Fibroblast of lung (primary cell): ENCODE results near the gene MAGEA9B. TPM values are rescaled to one million over a fixed set of nuclear protein-coding genes. Genes with fewer than 3 reads are reported as not detected.
"Not testable (repeated sequence)": the region's sequence is repeated elsewhere in the genome, so short reads cannot be mapped to it uniquely, and the experiment has no call there.

Experiments
- DNase-seq, 2 donors: peaks; one replicate each; pipeline versions ENCODE4 v3.0.0 to v3.0.0-alpha.2; 2010; ENCODE audit warnings: low read depth in 2 of 2
- H2AFZ ChIP-seq: 2 replicates; pipeline ENCODE4 v1.5.1; 2012; ENCODE audit warnings: low read length, control low read depth, inconsistent platforms
- H3K27ac ChIP-seq: 2 replicates; pipeline ENCODE4 v1.5.1; 2011; ENCODE audit warnings: low read length, control low read depth; ENCODE audit not compliant: insufficient read depth
- H3K27me3 ChIP-seq: 2 replicates; pipeline ENCODE4 v1.5.1; 2011; ENCODE audit warnings: mild to moderate bottlenecking, low read length; ENCODE audit not compliant: control insufficient read depth, insufficient read depth
- H3K36me3 ChIP-seq: 2 replicates; pipeline ENCODE4 v1.5.1; 2011; ENCODE audit warnings: low read length; ENCODE audit not compliant: control insufficient read depth, insufficient read depth
- H3K4me1 ChIP-seq: 2 replicates; pipeline ENCODE4 v1.5.1; 2011; ENCODE audit warnings: low read length; ENCODE audit not compliant: control insufficient read depth, insufficient read depth; ENCODE audit errors: extremely low read depth
- H3K4me2 ChIP-seq: 2 replicates; pipeline ENCODE4 v1.5.1; 2011; ENCODE audit warnings: low read length, control low read depth; ENCODE audit not compliant: insufficient read depth; ENCODE audit errors: extremely low read depth
- H3K4me3 ChIP-seq, 4 experiments: fragments of 200-600 bp in 1 of 4; sonication (generic) in 1 of 4; replicated peaks in 1 of 4; 2 replicates each; pipeline ENCODE4 v1.5.1; 2011 to 2016; ENCODE audit warnings: low read length in 4 of 4, low read depth in 3 of 4, mild to moderate bottlenecking in 3 of 4, control low read depth in 2 of 4, inconsistent platforms in 1 of 4, mixed read lengths in 1 of 4; ENCODE audit not compliant: insufficient read depth in 1 of 4; ENCODE audit errors: control extremely low read depth in 1 of 4
- H3K79me2 ChIP-seq: 2 replicates; pipeline ENCODE4 v1.5.1; 2012; ENCODE audit warnings: mild to moderate bottlenecking, low read length, inconsistent platforms; ENCODE audit not compliant: control insufficient read depth, insufficient read depth
- H3K9ac ChIP-seq: 2 replicates; pipeline ENCODE4 v1.5.1; 2011; ENCODE audit warnings: mild to moderate bottlenecking, low read length, control low read depth; ENCODE audit not compliant: insufficient read depth
- H3K9me3 ChIP-seq: 2 replicates; pipeline ENCODE4 v1.5.1; 2012; ENCODE audit warnings: low read depth, low read length; ENCODE audit not compliant: control insufficient read depth, insufficient read depth
- H4K20me1 ChIP-seq: 2 replicates; pipeline ENCODE4 v1.5.1; 2011; ENCODE audit warnings: low read length; ENCODE audit not compliant: control insufficient read depth, insufficient read depth; ENCODE audit errors: extremely low read depth
- EZH2 ChIP-seq: IDR thresholded peaks from 2 replicates; pipeline ENCODE4 v1.5.1; 2012; ENCODE audit warnings: low read length, control low read depth, mild to moderate bottlenecking; ENCODE audit errors: missing control alignments
- polyA plus RNA-seq, 2 donors: library from polyadenylated mRNA; depleted of rRNA in 1 of 2; stranded (reverse) in 1 of 2; unstranded in 1 of 2; fragments of >200 nt; gene quantifications; 2 replicates each; pipeline ENCODE4 v1.2.1, GENCODE V29; 2011 to 2012; ENCODE audit warnings: missing spikeins in 1 of 2
- total RNA-seq: library from RNA; depleted of rRNA; stranded (reverse); fragments of >200 nt; gene quantifications from 2 replicates; pipeline ENCODE4 v1.2.1, GENCODE V29; 2014
- TF ChIP-seq, protein P1 (sequence below), 2 donors: IDR thresholded peaks in 1 of 2; conservative IDR thresholded peaks in 1 of 2; 1 replicate in 1 of 2; 2 replicates in 1 of 2; pipeline ENCODE4 v1.5.1; 2011 to 2012; ENCODE audit warnings: low read length in 2 of 2, control low read depth in 1 of 2, inconsistent platforms in 1 of 2, low read depth in 1 of 2, mild to moderate bottlenecking in 1 of 2

The MAGEA9B gene
- total and polyA plus RNA-seq, 2 donors (not counting 1 experiment from before 2014, with no cell fraction given): not detected

DNA sequence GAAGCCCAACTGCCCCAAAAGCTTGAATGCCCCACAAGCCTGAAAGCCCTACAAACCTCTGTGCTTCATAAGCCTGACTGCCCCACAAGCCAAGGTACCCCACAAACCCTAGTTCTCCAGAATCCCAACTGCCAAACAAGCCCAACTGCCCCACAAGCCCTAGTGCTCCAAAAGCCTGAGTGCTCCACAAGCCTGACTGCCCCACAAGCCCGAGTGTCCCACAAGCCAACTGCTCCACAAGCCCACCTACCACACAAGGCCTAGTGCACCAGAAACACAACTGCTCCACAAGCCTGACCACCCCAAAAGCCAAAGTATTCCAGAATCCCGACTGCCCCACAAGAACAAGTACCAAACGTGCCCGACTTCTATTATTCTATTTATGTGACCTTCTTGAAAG is 23.9 kb downstream of the MAGEA9B start:
- Histone ChIP-seq H3K27me3 (no peaks in the 10 kb centered on the region), H3K27ac (no peak overlapping the region), H2AFZ (no peak overlapping the region), H3K4me2 (no peak overlapping the region), H3K36me3 (no peaks in the 10 kb centered on the region), H4K20me1 (no peaks in the 10 kb centered on the region), H3K4me1 (no peaks in the 10 kb centered on the region), H3K9me3 (no peaks in the 10 kb centered on the region), H3K4me3 (no peak overlapping the region), H3K79me2 (no peaks in the 10 kb centered on the region), H3K9ac (no peak overlapping the region)
- DNase-seq: no peak
- TF ChIP-seq, protein P1, sequence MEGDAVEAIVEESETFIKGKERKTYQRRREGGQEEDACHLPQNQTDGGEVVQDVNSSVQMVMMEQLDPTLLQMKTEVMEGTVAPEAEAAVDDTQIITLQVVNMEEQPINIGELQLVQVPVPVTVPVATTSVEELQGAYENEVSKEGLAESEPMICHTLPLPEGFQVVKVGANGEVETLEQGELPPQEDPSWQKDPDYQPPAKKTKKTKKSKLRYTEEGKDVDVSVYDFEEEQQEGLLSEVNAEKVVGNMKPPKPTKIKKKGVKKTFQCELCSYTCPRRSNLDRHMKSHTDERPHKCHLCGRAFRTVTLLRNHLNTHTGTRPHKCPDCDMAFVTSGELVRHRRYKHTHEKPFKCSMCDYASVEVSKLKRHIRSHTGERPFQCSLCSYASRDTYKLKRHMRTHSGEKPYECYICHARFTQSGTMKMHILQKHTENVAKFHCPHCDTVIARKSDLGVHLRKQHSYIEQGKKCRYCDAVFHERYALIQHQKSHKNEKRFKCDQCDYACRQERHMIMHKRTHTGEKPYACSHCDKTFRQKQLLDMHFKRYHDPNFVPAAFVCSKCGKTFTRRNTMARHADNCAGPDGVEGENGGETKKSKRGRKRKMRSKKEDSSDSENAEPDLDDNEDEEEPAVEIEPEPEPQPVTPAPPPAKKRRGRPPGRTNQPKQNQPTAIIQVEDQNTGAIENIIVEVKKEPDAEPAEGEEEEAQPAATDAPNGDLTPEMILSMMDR (conservative IDR thresholded peaks at IDR 0.05 in 1 of 2, IDR thresholded peaks at IDR 0.05 in 1 of 2; ENCODE audit: low read depth in 1 of 2, low read length in 2 of 2): no peak
- TF ChIP-seq EZH2: no peak

DNA sequence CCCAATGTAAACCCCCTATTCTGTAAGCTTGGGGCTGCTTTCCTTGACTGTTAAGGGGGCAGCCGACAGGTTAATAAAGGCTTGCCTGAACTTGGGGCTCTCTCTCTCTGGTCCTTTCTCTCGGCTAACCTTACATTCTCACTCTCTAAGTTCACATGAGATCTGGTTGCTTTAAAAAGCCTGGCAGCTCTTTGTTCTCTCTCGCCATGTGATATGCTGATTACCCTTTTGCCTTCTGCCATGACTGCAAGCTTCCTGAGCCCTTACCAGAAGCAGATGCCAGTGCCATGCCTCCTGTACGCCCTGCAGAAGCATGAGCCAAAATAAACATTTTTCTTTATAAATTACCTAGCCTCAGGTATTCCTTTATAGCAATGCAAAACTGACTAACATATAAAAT is 32.0 kb downstream of the MAGEA9B start:
- not testable (repeated sequence) for H3K4me1 ChIP-seq, H3K9me3 ChIP-seq, H3K79me2 ChIP-seq, H3K4me2 ChIP-seq, H3K27ac ChIP-seq, H3K4me3 ChIP-seq, DNase-seq, H3K9ac ChIP-seq, H2AFZ ChIP-seq, H4K20me1 ChIP-seq, H3K27me3 ChIP-seq, H3K36me3 ChIP-seq

DNA sequence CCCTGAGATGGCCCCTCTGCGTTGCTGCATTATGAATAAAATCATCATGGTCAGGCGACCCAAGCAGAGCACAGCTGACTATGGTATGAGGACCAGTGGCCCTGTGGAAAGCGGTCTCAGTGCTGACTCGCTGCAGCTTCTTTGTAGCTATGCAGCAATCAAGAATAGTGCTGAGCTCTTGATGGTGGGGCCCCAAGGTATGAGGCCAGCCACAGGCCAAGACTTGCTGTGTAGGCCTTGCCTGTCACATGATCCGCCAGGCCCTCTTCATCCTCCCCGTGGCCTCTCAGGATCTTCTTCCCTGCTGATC is 35.4 kb downstream of the MAGEA9B start:
- not testable (repeated sequence) for H3K9me3 ChIP-seq, DNase-seq, H3K27ac ChIP-seq, H3K4me2 ChIP-seq, H3K4me1 ChIP-seq, H4K20me1 ChIP-seq, H3K9ac ChIP-seq, H3K4me3 ChIP-seq, H2AFZ ChIP-seq, H3K27me3 ChIP-seq, H3K36me3 ChIP-seq, H3K79me2 ChIP-seq

DNA sequence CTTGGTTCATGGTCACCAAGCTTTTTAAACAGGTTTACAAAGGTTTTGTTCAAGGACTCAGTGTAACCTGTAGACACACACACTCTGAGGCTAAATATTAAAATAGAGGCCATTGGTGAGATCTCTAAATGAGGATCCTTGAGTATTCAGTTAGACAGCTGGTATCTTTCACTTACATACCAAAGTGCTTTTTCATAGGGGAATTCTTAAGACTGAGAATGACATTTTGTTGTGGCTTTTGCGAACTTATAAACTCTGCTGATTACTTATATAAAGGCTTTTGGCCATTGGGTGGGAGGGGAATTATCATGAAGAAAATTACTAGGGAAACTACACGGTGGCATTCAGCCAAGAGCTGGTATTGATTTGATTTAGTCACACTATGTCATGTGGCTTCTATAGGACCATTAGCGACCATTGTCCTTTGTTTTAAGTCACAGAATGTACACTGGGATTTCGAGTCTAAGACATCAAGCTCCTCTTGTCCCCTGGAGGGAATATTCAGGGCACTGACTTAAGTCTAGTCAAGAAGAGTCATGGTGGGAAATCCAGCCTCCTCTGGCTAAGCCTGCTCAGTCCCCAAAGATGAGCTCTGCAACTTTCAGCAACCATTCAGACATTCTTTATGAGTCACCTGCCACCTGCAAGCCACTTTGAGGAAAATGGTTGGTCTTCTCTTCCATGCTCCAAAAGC is 35.9 kb downstream of the MAGEA9B start:
- not testable (repeated sequence) for H3K27me3 ChIP-seq, H3K4me2 ChIP-seq, H3K4me1 ChIP-seq, H3K9me3 ChIP-seq, H3K27ac ChIP-seq, H3K4me3 ChIP-seq, H3K9ac ChIP-seq, H3K36me3 ChIP-seq, H2AFZ ChIP-seq, H4K20me1 ChIP-seq, DNase-seq, H3K79me2 ChIP-seq

DNA sequence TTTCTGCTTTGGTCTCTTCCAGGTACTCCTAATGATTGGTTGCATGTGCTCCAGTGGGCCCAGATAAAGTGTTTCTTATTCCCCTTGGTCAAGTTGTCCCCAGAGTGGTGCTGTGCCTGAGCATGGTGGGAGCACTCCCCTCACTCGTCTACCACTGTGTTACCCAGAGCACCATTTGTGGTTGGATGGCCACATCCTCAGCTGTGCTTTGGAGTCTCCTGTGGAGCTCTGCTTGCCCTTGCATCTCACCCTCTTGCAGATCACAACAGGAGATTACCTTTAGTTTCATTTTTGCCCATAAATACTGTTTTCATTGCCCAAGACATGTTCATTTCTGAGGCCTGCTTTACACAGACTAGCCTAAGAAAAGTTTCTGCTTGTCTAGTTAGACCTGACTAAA is 36.8 kb downstream of the MAGEA9B start:
- H3K9ac ChIP-seq, H3K36me3 ChIP-seq, H3K9me3 ChIP-seq, H3K4me1 ChIP-seq, H3K79me2 ChIP-seq, H3K27ac ChIP-seq, H3K27me3 ChIP-seq, H4K20me1 ChIP-seq, DNase-seq, H3K4me2 ChIP-seq, H2AFZ ChIP-seq, H3K4me3 ChIP-seq: not testable (repeated sequence)

DNA sequence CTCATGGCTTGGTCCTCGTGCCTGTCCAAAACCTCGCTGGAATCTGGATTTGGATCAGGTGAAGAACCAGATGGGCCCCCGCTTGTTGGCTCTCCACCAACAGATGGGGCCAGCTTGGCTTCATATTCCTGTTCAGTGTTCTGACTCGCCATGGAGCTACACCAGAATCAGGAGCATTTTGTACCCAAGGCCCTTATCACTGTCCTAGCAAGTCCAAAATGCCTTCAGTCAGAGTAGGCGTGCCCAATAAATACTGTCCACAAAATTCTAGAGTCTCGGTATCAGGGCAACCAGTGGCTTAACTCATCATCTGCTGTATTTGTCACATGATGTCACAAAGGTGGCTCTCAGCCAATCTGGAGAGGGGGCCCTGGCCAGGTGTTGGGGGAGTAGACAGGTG is 37.6 kb downstream of the MAGEA9B start, which contains the start of gene HSFX3:
Gene HSFX3, minus strand, starts transcription at position 224 of the 400 bp plus-strand sequence. Its CDS starts 72 bp downstream, at position 152.
- not testable (repeated sequence) for DNase-seq, H4K20me1 ChIP-seq, H3K9me3 ChIP-seq, H3K27ac ChIP-seq, H3K36me3 ChIP-seq, H3K79me2 ChIP-seq, H3K4me1 ChIP-seq, H3K27me3 ChIP-seq, H3K4me3 ChIP-seq, H3K9ac ChIP-seq, H2AFZ ChIP-seq, H3K4me2 ChIP-seq
